ENCODE measurements around the gene FSHB. TPM values are rescaled to one million over a fixed set of nuclear protein-coding genes. Genes with fewer than 3 reads are reported as not detected.
"Not testable (repeated sequence)": the region's sequence is repeated elsewhere in the genome, so short reads cannot be mapped to it uniquely, and the experiment has no call there.

The FSHB gene
- polyA plus RNA-seq (ENCODE audit: insufficient read length in 4 of 4): under 1 TPM in 1 of 4 donors, not detected in 3; 0.10 TPM

GRCh38 chr11:30230714-30231113, at the start of gene FSHB:
Gene FSHB (plus strand): TSS chr11:30231014. CDS start chr11:30231903, 889 bp downstream.
- DNase-seq (ENCODE audit: low read depth in 4 of 4, low spot score in 2 of 4): no peak

GRCh38 chr11:30186748-30187147, 44.1 kb upstream of the FSHB start:
- no peak for DNase-seq (ENCODE audit: low read depth in 4 of 4, low spot score in 2 of 4)

GRCh38 chr11:30192620-30193019, 38.2 kb upstream of the FSHB start:
- DNase-seq (ENCODE audit: low read depth in 4 of 4, low spot score in 2 of 4): no peak

GRCh38 chr11:30196400-30197206, 34.2 kb upstream of the FSHB start:
- peak in 1 of 4 donors; percentile 45 for DNase-seq (ENCODE audit: low read depth in 4 of 4, low spot score in 2 of 4)

GRCh38 chr11:30197869-30198268, 32.9 kb upstream of the FSHB start:
- DNase-seq (ENCODE audit: low read depth in 4 of 4, low spot score in 2 of 4): no peak

GRCh38 chr11:30202989-30203388, 27.8 kb upstream of the FSHB start:
- DNase-seq (ENCODE audit: low read depth in 4 of 4, low spot score in 2 of 4): not testable (repeated sequence)

GRCh38 chr11:30203850-30204249, 27.0 kb upstream of the FSHB start:
- no peak for DNase-seq (ENCODE audit: low read depth in 4 of 4, low spot score in 2 of 4)

- DNase-seq (ENCODE audit: low read depth in 4 of 4, low spot score in 2 of 4): no peak
Observed at GRCh38 chr11:30206249-30206996, 24.4 kb upstream of the FSHB start.

GRCh38 chr11:30210357-30210756, 20.5 kb upstream of the FSHB start:
- DNase-seq (ENCODE audit: low read depth in 4 of 4, low spot score in 2 of 4): no peak

- no peak for DNase-seq (ENCODE audit: low read depth in 4 of 4, low spot score in 2 of 4)
Observed at GRCh38 chr11:30216534-30216933, 14.3 kb upstream of the FSHB start.

GRCh38 chr11:30218278-30218677, 12.5 kb upstream of the FSHB start:
- DNase-seq (ENCODE audit: low read depth in 4 of 4, low spot score in 2 of 4): no peak

- DNase-seq (ENCODE audit: low read depth in 4 of 4, low spot score in 2 of 4): no peak
Observed at GRCh38 chr11:30225642-30226041, 5.2 kb upstream of the FSHB start.

- DNase-seq (ENCODE audit: low read depth in 4 of 4, low spot score in 2 of 4): no peak
Observed at GRCh38 chr11:30228323-30228884, 2.4 kb upstream of the FSHB start.

- DNase-seq (ENCODE audit: low read depth in 4 of 4, low spot score in 2 of 4): no peak
Observed at GRCh38 chr11:30239025-30239424, 8.2 kb downstream of the FSHB start.

GRCh38 chr11:30244265-30244664, 13.5 kb downstream of the FSHB start:
- DNase-seq (ENCODE audit: low read depth in 4 of 4, low spot score in 2 of 4): no peak

GRCh38 chr11:30245621-30246020, 14.8 kb downstream of the FSHB start:
- DNase-seq (ENCODE audit: low read depth in 4 of 4, low spot score in 2 of 4): no peak

- DNase-seq (ENCODE audit: low read depth in 4 of 4, low spot score in 2 of 4): no peak
Observed at GRCh38 chr11:30254307-30255298, 23.8 kb downstream of the FSHB start.

GRCh38 chr11:30255637-30256036, 24.8 kb downstream of the FSHB start:
- DNase-seq (ENCODE audit: low read depth in 4 of 4, low spot score in 2 of 4): no peak

- DNase-seq (ENCODE audit: low read depth in 4 of 4, low spot score in 2 of 4): no peak
Observed at GRCh38 chr11:30257058-30257457, 26.2 kb downstream of the FSHB start.

- no peak for DNase-seq (ENCODE audit: low read depth in 4 of 4, low spot score in 2 of 4)
Observed at GRCh38 chr11:30258679-30259078, 27.9 kb downstream of the FSHB start.

All from left renal cortex interstitium (tissue), 4 donors.